IMR-90 (cell line): Measurements from ENCODE around the gene PNRC2. TPM values are rescaled to one million over a fixed set of nuclear protein-coding genes. Genes with fewer than 3 reads are reported as not detected.

Source experiments
- ATAC-seq: fragments of 200-7000 bp; cut with Tn5 transposase; 2 replicates; pipeline ENCODE4 v1.9.1; 2020; ENCODE audit warnings: low read depth, mild to moderate bottlenecking, moderate library complexity
- BruUV-seq: library from RNA; stranded (reverse); fragments of 400-500 nt; replicated peaks from 2 replicates; lab custom pipeline; 2021; lab: Mats Ljungman, UMichigan
- CTCF ChIA-PET: fragments of 300-600 bp; formaldehyde crosslinking; extraction: SDS; loops from one replicate; lab custom pipeline; 2021; ENCODE audit warnings: antibody characterized with exemption; lab: Yijun Ruan, JAX
- POLR2A ChIA-PET: fragments of 300-600 bp; sonication (Branson Sonifier 250); formaldehyde crosslinking; loops from one replicate; lab custom pipeline; 2022; ENCODE audit warnings: antibody characterized with exemption; ENCODE audit not compliant: unreplicated experiment; lab: Charles Lee
- DNase-seq: peaks from one replicate; pipeline ENCODE4 v3.0.0; 2013
- H2AFZ ChIP-seq: replicated peaks from 2 replicates; pipeline ENCODE3; 2013; ENCODE audit warnings: low read length, mild to moderate bottlenecking; ENCODE audit not compliant: poor library complexity
- H2AK5ac ChIP-seq: 2 replicates; pipeline ENCODE4 v1.6.1; 2013; ENCODE audit warnings: low read depth, low read length, inconsistent platforms
- H2AK9ac ChIP-seq: replicated peaks from 2 replicates; pipeline ENCODE3; 2013; ENCODE audit warnings: mild to moderate bottlenecking, low read depth, low read length, moderate library complexity; ENCODE audit not compliant: poor library complexity
- H2BK120ac ChIP-seq: 2 replicates; pipeline ENCODE4 v1.6.1; 2013; ENCODE audit warnings: low read depth, low read length, inconsistent platforms
- H2BK15ac ChIP-seq: 3 replicates; pipeline ENCODE4 v1.6.1; 2013; ENCODE audit warnings: low read depth, low read length, inconsistent platforms
- H2BK20ac ChIP-seq: 2 replicates; pipeline ENCODE4 v1.6.1; 2013; ENCODE audit warnings: low read depth, mild to moderate bottlenecking, inconsistent platforms, low read length, moderate library complexity
- H2BK5ac ChIP-seq: 2 replicates; pipeline ENCODE4 v1.6.1; 2013; ENCODE audit warnings: mild to moderate bottlenecking, low read depth, low read length, inconsistent platforms; ENCODE audit not compliant: poor library complexity, severe bottlenecking
- H3K14ac ChIP-seq: replicated peaks from 2 replicates; pipeline ENCODE4 v1.6.1; 2013; ENCODE audit warnings: low read depth, low read length, inconsistent platforms
- H3K18ac ChIP-seq: 2 replicates; pipeline ENCODE4 v1.6.1; 2013; ENCODE audit warnings: low read depth, low read length, control low read depth
- H3K23ac ChIP-seq: 2 replicates; pipeline ENCODE4 v1.6.1; 2013; ENCODE audit warnings: low read depth, low read length, inconsistent platforms
- H3K27ac ChIP-seq: 2 replicates; pipeline ENCODE4 v1.5.1; 2013; ENCODE audit warnings: mild to moderate bottlenecking, control low read depth, low read length; ENCODE audit not compliant: insufficient read depth
- H3K27me3 ChIP-seq: 2 replicates; pipeline ENCODE4 v1.6.1; 2013; ENCODE audit warnings: low read length; ENCODE audit not compliant: control insufficient read depth, insufficient read depth
- H3K36me3 ChIP-seq: 2 replicates; pipeline ENCODE4 v1.6.1; 2013; ENCODE audit warnings: low read length, mixed read lengths; ENCODE audit not compliant: control insufficient read depth, insufficient read depth
- H3K4ac ChIP-seq: 2 replicates; pipeline ENCODE4 v1.6.1; 2013; ENCODE audit warnings: low read depth, low read length, inconsistent platforms
- H3K4me1 ChIP-seq: 2 replicates; pipeline ENCODE4 v1.6.1; 2013; ENCODE audit warnings: low read length, mixed read lengths; ENCODE audit not compliant: control insufficient read depth, insufficient read depth
- H3K4me2 ChIP-seq: 2 replicates; pipeline ENCODE4 v1.6.1; 2013; ENCODE audit warnings: low read depth, mild to moderate bottlenecking, control low read depth, low read length, moderate library complexity
- H3K4me3 ChIP-seq: 2 replicates; pipeline ENCODE4 v1.5.1; 2013; ENCODE audit warnings: low read depth, mild to moderate bottlenecking, control low read depth, low read length, moderate library complexity; ENCODE audit not compliant: insufficient read depth
- H3K56ac ChIP-seq: 2 replicates; pipeline ENCODE4 v1.6.1; 2013; ENCODE audit warnings: low read length, inconsistent platforms; ENCODE audit not compliant: insufficient read depth; ENCODE audit errors: extremely low read depth
- H3K79me1 ChIP-seq, 2 experiments: 2 replicates each; pipeline ENCODE4 v1.6.1; 2013; ENCODE audit warnings: low read length in 2 of 2, inconsistent platforms in 1 of 2, low read depth in 1 of 2
- H3K9ac ChIP-seq: 2 replicates; pipeline ENCODE4 v1.6.1; 2013; ENCODE audit warnings: low read depth, low read length, control low read depth
- H3K9me1 ChIP-seq: 2 replicates; pipeline ENCODE4 v1.6.1; 2013; ENCODE audit warnings: low read length, inconsistent platforms; ENCODE audit not compliant: insufficient read depth
- H3K9me3 ChIP-seq: 2 replicates; pipeline ENCODE4 v1.6.1; 2013; ENCODE audit warnings: low read length; ENCODE audit not compliant: control insufficient read depth, insufficient read depth
- H4K20me1 ChIP-seq: 2 replicates; pipeline ENCODE4 v1.6.1; 2013; ENCODE audit warnings: low read length, inconsistent platforms; ENCODE audit not compliant: insufficient read depth
- H4K5ac ChIP-seq: 2 replicates; pipeline ENCODE4 v1.6.1; 2013; ENCODE audit warnings: mild to moderate bottlenecking, low read depth, low read length, control low read depth
- H4K8ac ChIP-seq, 2 experiments: 2 replicates each; pipeline ENCODE4 v1.6.1; 2013; ENCODE audit warnings: low read depth in 2 of 2, low read length in 2 of 2, control low read depth in 1 of 2, inconsistent platforms in 1 of 2
- H4K91ac ChIP-seq: 2 replicates; pipeline ENCODE4 v1.6.1; 2013; ENCODE audit warnings: low read depth, low read length, inconsistent platforms; ENCODE audit not compliant: insufficient read depth
- BHLHE40 ChIP-seq: fragments of 150-350 bp; IDR thresholded peaks from 2 replicates; pipeline ENCODE4 v1.6.1; 2016; ENCODE audit warnings: mild to moderate bottlenecking, low read depth, low read length
- CEBPB ChIP-seq: IDR thresholded peaks from 2 replicates; pipeline ENCODE4 v1.6.1; 2012; ENCODE audit warnings: low read depth, low read length, improper control_type of control experiment
- CHD1 ChIP-seq: IDR thresholded peaks from 2 replicates; pipeline ENCODE4 v1.6.1; 2012; ENCODE audit warnings: low read depth, low read length, improper control_type of control experiment
- FOS ChIP-seq: fragments of 150-350 bp; IDR thresholded peaks from 2 replicates; pipeline ENCODE4 v1.6.1; 2016; ENCODE audit warnings: low read depth, low read length
- MAFK ChIP-seq: IDR thresholded peaks from 2 replicates; pipeline ENCODE4 v1.6.1; 2012; ENCODE audit warnings: low read depth, low read length, improper control_type of control experiment
- MAZ ChIP-seq: IDR thresholded peaks from 2 replicates; pipeline ENCODE4 v1.6.1; 2012; ENCODE audit warnings: low read depth, mild to moderate bottlenecking, low read length, improper control_type of control experiment, moderate library complexity, borderline replicate concordance
- MXI1 ChIP-seq: IDR thresholded peaks from 2 replicates; pipeline ENCODE4 v1.6.1; 2012; ENCODE audit warnings: low read depth, mild to moderate bottlenecking, low read length, moderate library complexity, borderline replicate concordance
- NFE2L2 ChIP-seq: fragments of 150-350 bp; IDR thresholded peaks from 2 replicates; pipeline ENCODE4 v1.6.1; 2016; ENCODE audit warnings: low read depth, mild to moderate bottlenecking, low read length
- POLR2A ChIP-seq: IDR thresholded peaks from 2 replicates; pipeline ENCODE4 v1.6.1; 2012; ENCODE audit warnings: mild to moderate bottlenecking, low read depth, low read length
- RAD21 ChIP-seq: IDR thresholded peaks from 2 replicates; pipeline ENCODE4 v1.6.1; 2012; ENCODE audit warnings: low read length, improper control_type of control experiment
- RCOR1 ChIP-seq: IDR thresholded peaks from 2 replicates; pipeline ENCODE4 v1.6.1; 2012; ENCODE audit warnings: mild to moderate bottlenecking, low read length, improper control_type of control experiment; ENCODE audit not compliant: insufficient replicate concordance
- RFX5 ChIP-seq: IDR thresholded peaks from 2 replicates; pipeline ENCODE4 v1.8.0; 2012; ENCODE audit warnings: low read depth, mild to moderate bottlenecking, low read length, moderate library complexity
- WGBS, 2 experiments: methylation state at CpG; one replicate each; pipeline versions ENCODE4 v1.1.5 to v1.1.7; 2013; ENCODE audit warnings: missing lambda C conversion rate in 2 of 2; ENCODE audit not compliant: insufficient read length in 1 of 2; ENCODE audit errors: extremely low coverage in 2 of 2; 5-methylcytosine and 5-hydroxymethylcytosine counted together
- dilution Hi-C: fragments of 300-500 bp; cut with HindIII; formaldehyde crosslinking; loops from one replicate; pipeline ENCODE4 v1.14.3; 2018; ENCODE audit warnings: low sequenced_read_pairs; ENCODE audit not compliant: unreplicated experiment
- in situ Hi-C: fragments of 300-500 bp; cut with MboI; formaldehyde crosslinking; loops from 3 replicates; pipeline ENCODE4 v1.14.3; 2019; ENCODE audit warnings: low sequenced_read_pairs, inconsistent platforms, mixed read lengths
- intact Hi-C: fragments of 100-400 bp; cut with micrococcal nuclease; formaldehyde crosslinking; loops from 2 replicates; pipeline ENCODE4 v1.10.0; 2022
- polyA plus RNA-seq, 3 experiments: library from polyadenylated mRNA; depleted of rRNA; stranded (reverse); fragments of >200 nt; gene quantifications; 2 replicates each; pipeline ENCODE4 v1.2.3, GENCODE V29; 2012; ENCODE audit warnings: low replicate concordance in 1 of 3
- total RNA-seq: library from RNA; depleted of rRNA; stranded (reverse); fragments of >200 nt; gene quantifications from 2 replicates; pipeline ENCODE4 v1.2.3, GENCODE V29; 2012
- TF ChIP-seq, protein P1 (sequence below): conservative IDR thresholded peaks from 2 replicates; pipeline ENCODE4 v1.5.1; 2012; ENCODE audit warnings: mild to moderate bottlenecking, low read depth, low read length, improper control_type of control experiment
- TF ChIP-seq, protein P2 (sequence below): fragments of 150-350 bp; IDR thresholded peaks from 2 replicates; pipeline ENCODE4 v1.6.1; 2017; ENCODE audit warnings: mild to moderate bottlenecking, antibody characterized with exemption, low read length, low read depth

Gene PNRC2
- total and polyA plus RNA-seq, 2 of the 4 experiments (the other 2 are of a cell fraction): 50.6 to 76.0 TPM

DNA sequence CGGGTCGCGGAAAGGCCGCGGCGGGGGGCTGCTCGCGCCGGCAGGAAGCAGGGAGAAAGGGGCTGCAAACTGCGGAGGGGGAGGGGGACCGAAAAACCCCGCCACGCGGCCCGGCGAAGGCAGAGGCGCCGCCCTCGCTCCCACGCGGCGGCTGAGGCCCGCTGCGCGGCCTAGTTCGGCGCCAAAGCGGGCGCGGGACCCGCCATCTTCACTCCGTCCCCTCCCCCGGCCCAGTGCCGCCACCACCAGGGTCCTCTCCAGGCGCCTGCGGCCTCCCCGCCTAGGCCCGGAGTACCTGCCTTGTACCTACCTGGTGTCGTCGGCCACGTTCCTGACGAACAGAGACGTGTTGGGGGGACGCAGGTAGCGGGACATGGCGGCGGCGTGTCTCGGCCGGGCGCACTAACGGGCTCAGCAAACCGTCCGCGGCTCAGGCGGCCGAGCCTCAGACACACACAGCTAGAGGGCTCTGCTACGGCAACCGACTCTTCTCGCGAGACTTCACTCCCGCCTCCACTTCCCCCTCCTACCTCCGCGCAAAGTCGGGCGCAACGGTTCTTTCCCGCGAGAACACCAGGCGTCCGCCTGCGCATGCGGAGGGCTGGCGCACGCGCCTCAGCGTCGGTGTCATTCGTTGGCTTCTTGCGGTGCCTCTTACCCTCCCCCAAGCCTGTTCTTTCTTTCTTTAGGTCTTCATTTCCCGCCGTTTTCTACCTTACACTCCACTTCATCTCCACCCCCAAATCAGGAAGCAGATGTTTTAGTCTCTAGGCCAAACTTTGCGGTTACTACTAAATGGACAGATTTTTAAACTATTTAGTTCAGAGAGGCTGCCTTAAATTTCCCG, 20.5 kb downstream of the PNRC2 start, which contains the start of gene SRSF10:
SRSF10 (minus strand) TSS at position 447 of the 847 bp plus-strand sequence; CDS start at position 375, 72 bp downstream.
- Histone ChIP-seq H3K27ac (peak within 1 kb of the TSS; percentile 98), H2AK5ac (peak within 1 kb of the TSS; percentile 93), H2BK120ac (peak within 1 kb of the TSS; percentile 82), H4K20me1 (peaks cover 36% of the 10 kb centered on the region), H4K5ac (peak within 1 kb of the TSS; percentile 97), H2BK20ac (peak within 1 kb of the TSS; percentile 78; the same call in 1 of the 2 replicates), H4K91ac (peak within 1 kb of the TSS; percentile 95), H3K27me3 (no peaks in the 10 kb centered on the region), H3K9me1 (peaks cover 15% of the 10 kb centered on the region), H3K56ac (peak within 1 kb of the TSS; percentile 97), H3K4me3 (peak within 1 kb of the TSS; percentile 86), H2AFZ (peak within 1 kb of the TSS; percentile 96), H4K8ac (peak within 1 kb of the TSS; percentile 97 to 99), H3K36me3 (no peaks in the 10 kb centered on the region), H3K23ac (peak within 1 kb of the TSS; percentile 88), H3K4me2 (peak within 1 kb of the TSS; percentile 99), H3K14ac (peak within 1 kb of the TSS; percentile 99), H3K79me1 (peaks cover 0 to 12% of the 10 kb centered on the region in 2 experiments; a peak in 1 of 4 replicates), H2AK9ac (peak within 1 kb of the TSS; percentile 98), H3K4me1 (peaks cover 7% of the 10 kb centered on the region), H3K9me3 (no peaks in the 10 kb centered on the region), H3K9ac (peak within 1 kb of the TSS; percentile 96), H3K4ac (peak within 1 kb of the TSS; percentile 98), H3K18ac (peak within 1 kb of the TSS; percentile 78), H2BK5ac (peak within 1 kb of the TSS; percentile 95), H2BK15ac (peak within 1 kb of the TSS; percentile 23; the same call in 1 of the 3 replicates)
- WGBS, 2 experiments: 0% methylated on average over 62 of the region's 84 CpGs; no CpG with 5 or more reads in 1 of the 2 experiments
- no TSS peak for BruUV-seq
- dilution Hi-C loops: no loop called here
- intact Hi-C loops: loop anchor here (1.0 to 2.0 kb wide), 2 partner anchors 39 to 48 kb away; no protein-coding TSS in a partner anchor
- peak; percentile 99 for ATAC-seq
- DNase-seq: peak; percentile 99
- in situ Hi-C loops: loop anchor here (5.0 kb wide), 1 partner anchor 42 kb away; no protein-coding TSS in a partner anchor
- ChIA-PET POLR2A (interaction anchor here (1.0 kb wide), 1 partner anchor 20 kb away, joined by 4 read pairs; the partner anchor contains the start of gene PNRC2), CTCF (no interaction called here)
- TF ChIP-seq POLR2A: peak; percentile 98
- TF ChIP-seq, protein P1, sequence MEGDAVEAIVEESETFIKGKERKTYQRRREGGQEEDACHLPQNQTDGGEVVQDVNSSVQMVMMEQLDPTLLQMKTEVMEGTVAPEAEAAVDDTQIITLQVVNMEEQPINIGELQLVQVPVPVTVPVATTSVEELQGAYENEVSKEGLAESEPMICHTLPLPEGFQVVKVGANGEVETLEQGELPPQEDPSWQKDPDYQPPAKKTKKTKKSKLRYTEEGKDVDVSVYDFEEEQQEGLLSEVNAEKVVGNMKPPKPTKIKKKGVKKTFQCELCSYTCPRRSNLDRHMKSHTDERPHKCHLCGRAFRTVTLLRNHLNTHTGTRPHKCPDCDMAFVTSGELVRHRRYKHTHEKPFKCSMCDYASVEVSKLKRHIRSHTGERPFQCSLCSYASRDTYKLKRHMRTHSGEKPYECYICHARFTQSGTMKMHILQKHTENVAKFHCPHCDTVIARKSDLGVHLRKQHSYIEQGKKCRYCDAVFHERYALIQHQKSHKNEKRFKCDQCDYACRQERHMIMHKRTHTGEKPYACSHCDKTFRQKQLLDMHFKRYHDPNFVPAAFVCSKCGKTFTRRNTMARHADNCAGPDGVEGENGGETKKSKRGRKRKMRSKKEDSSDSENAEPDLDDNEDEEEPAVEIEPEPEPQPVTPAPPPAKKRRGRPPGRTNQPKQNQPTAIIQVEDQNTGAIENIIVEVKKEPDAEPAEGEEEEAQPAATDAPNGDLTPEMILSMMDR: peak; percentile 46
- TF ChIP-seq MXI1: peak; percentile 76; the same call in 1 of the 2 replicates
- no peak for TF ChIP-seq RCOR1
- TF ChIP-seq BHLHE40: no peak
- TF ChIP-seq NFE2L2: no peak
- TF ChIP-seq FOS: no peak
- peak; percentile 74; the same call in 1 of the 2 replicates for TF ChIP-seq MAZ
- TF ChIP-seq CEBPB: no peak
- TF ChIP-seq, protein P2, sequence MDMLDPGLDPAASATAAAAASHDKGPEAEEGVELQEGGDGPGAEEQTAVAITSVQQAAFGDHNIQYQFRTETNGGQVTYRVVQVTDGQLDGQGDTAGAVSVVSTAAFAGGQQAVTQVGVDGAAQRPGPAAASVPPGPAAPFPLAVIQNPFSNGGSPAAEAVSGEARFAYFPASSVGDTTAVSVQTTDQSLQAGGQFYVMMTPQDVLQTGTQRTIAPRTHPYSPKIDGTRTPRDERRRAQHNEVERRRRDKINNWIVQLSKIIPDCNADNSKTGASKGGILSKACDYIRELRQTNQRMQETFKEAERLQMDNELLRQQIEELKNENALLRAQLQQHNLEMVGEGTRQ: peak; percentile 30; the same call in 1 of the 2 replicates
- 0 out of 2 replicates have a peak, but pooled peaks have one; percentile 15 for TF ChIP-seq RAD21
- TF ChIP-seq RFX5: no peak
- TF ChIP-seq MAFK: no peak
- no peak; the same call in none of the 2 replicates for TF ChIP-seq CHD1
